Central memory CD8-positive, alpha-beta T cell (primary cell): ENCODE data around the gene PRM1.

Experiments used
- ATAC-seq: fragments of 150-1000 bp; cut with Tn5 transposase; replicated peaks from 2 replicates; pipeline ENCODE4 v1.10.0; 2022; ENCODE audit warnings: mild to moderate bottlenecking, moderate FRiP score, moderate number of reproducible peaks; ENCODE audit not compliant: poor library complexity, severe bottlenecking; ENCODE audit errors: extremely low read depth
- DNase-seq, 2 donors: peaks; one replicate each; pipeline ENCODE4 v3.0.0; 2021; ENCODE audit warnings: low spot score in 2 of 2
- H3K27ac Mint-ChIP-seq: one replicate; pipeline ENCODE4 v1.8.0; 2022; ENCODE audit warnings: low read depth, mild to moderate bottlenecking, moderate library complexity, mixed read lengths
- H3K27me3 Mint-ChIP-seq: one replicate; pipeline ENCODE4 v1.8.0; 2022; ENCODE audit warnings: mixed read lengths
- H3K36me3 Mint-ChIP-seq: one replicate; pipeline ENCODE4 v1.8.0; 2022; ENCODE audit warnings: mild to moderate bottlenecking, moderate library complexity, mixed read lengths; ENCODE audit not compliant: insufficient read depth
- H3K4me1 Mint-ChIP-seq: one replicate; pipeline ENCODE4 v1.8.0; 2022; ENCODE audit warnings: mixed read lengths
- H3K4me3 Mint-ChIP-seq: one replicate; pipeline ENCODE4 v1.8.0; 2022; ENCODE audit warnings: mild to moderate bottlenecking, moderate library complexity, mixed read lengths
- H3K9me3 Mint-ChIP-seq: one replicate; pipeline ENCODE4 v1.8.0; 2022; ENCODE audit warnings: mixed read lengths

Gene PRM1

GRCh38 chr16:11280616-11281522 lies at the start of gene PRM1:
Gene PRM1, minus strand, starts transcription at chr16:11281330. Its CDS starts 92 bp downstream, at chr16:11281238.
- Mint-ChIP-seq H3K4me1 (no peaks in the 10 kb centered on the region), H3K27ac (no peak within 1 kb of the TSS), H3K4me3 (no peak within 1 kb of the TSS), H3K9me3 (no peaks in the 10 kb centered on the region), H3K36me3 (no peaks in the 10 kb centered on the region), H3K27me3 (peaks cover 11% of the 10 kb centered on the region)
- ATAC-seq = no peak
- no peak for DNase-seq

GRCh38 chr16:11330526-11331237 lies 49.6 kb upstream of the PRM1 start:
- DNase-seq (no peak), ATAC-seq (no peak)
- no peaks in the 10 kb centered on the region for H3K9me3 Mint-ChIP-seq
- H3K36me3 Mint-ChIP-seq = peaks cover 2% of the 10 kb centered on the region
- H3K27ac Mint-ChIP-seq = no peak overlapping the region
- H3K27me3 Mint-ChIP-seq = peaks cover 44% of the 10 kb centered on the region
- H3K4me3 Mint-ChIP-seq = no peak overlapping the region
- H3K4me1 Mint-ChIP-seq = peaks cover 26% of the 10 kb centered on the region

GRCh38 chr16:11329891-11330290 lies 48.8 kb upstream of the PRM1 start:
- no peak for ATAC-seq
- no peak for DNase-seq
- H3K4me1 Mint-ChIP-seq = peaks cover 33% of the 10 kb centered on the region
- H3K4me3 Mint-ChIP-seq = no peak overlapping the region
- no peak overlapping the region for H3K27ac Mint-ChIP-seq
- no peaks in the 10 kb centered on the region for H3K9me3 Mint-ChIP-seq
- peaks cover 44% of the 10 kb centered on the region for H3K27me3 Mint-ChIP-seq
- peaks cover 2% of the 10 kb centered on the region for H3K36me3 Mint-ChIP-seq

GRCh38 chr16:11329071-11329491 lies 48.0 kb upstream of the PRM1 start:
- H3K36me3 Mint-ChIP-seq = peaks cover 2% of the 10 kb centered on the region
- H3K9me3 Mint-ChIP-seq = no peaks in the 10 kb centered on the region
- peak overlapping the region; percentile 70 for H3K27ac Mint-ChIP-seq
- no peak for ATAC-seq
- peaks cover 36% of the 10 kb centered on the region for H3K27me3 Mint-ChIP-seq
- H3K4me3 Mint-ChIP-seq = peak overlapping the region; percentile 65
- H3K4me1 Mint-ChIP-seq = peaks cover 36% of the 10 kb centered on the region
- DNase-seq = no peak

- H3K9me3 Mint-ChIP-seq = no peaks in the 10 kb centered on the region
- H3K4me1 Mint-ChIP-seq = peaks cover 36% of the 10 kb centered on the region
- peaks cover 29% of the 10 kb centered on the region for H3K27me3 Mint-ChIP-seq
- peaks cover 2% of the 10 kb centered on the region for H3K36me3 Mint-ChIP-seq
- no peak for DNase-seq
- ATAC-seq = peak; percentile 76
- peak overlapping the region; percentile 70 for H3K27ac Mint-ChIP-seq
- peak overlapping the region; percentile 65 for H3K4me3 Mint-ChIP-seq
Measured at GRCh38 chr16:11328172-11329070, 47.3 kb upstream of the PRM1 start.

GRCh38 chr16:11327277-11328171 lies 46.4 kb upstream of the PRM1 start:
- H3K4me1 Mint-ChIP-seq = peaks cover 36% of the 10 kb centered on the region

GRCh38 chr16:11326737-11327276 lies 45.7 kb upstream of the PRM1 start:
- Mint-ChIP-seq H3K36me3 (peaks cover 2% of the 10 kb centered on the region), H3K27me3 (peaks cover 20% of the 10 kb centered on the region), H3K9me3 (no peaks in the 10 kb centered on the region), H3K27ac (peak overlapping the region; percentile 27), H3K4me1 (peaks cover 36% of the 10 kb centered on the region), H3K4me3 (peak overlapping the region; percentile 65)
- DNase-seq = no peak
- ATAC-seq = no peak

More at GRCh38 chr16:11327277-11328171, 46.4 kb upstream of the PRM1 start:
- H3K4me3 Mint-ChIP-seq = peak overlapping the region; percentile 65
- H3K27ac Mint-ChIP-seq = peak overlapping the region; percentile 70
- no peaks in the 10 kb centered on the region for H3K9me3 Mint-ChIP-seq
- H3K36me3 Mint-ChIP-seq = peaks cover 2% of the 10 kb centered on the region
- no peak for DNase-seq
- H3K27me3 Mint-ChIP-seq = peaks cover 20% of the 10 kb centered on the region
- peak; percentile 44 for ATAC-seq

GRCh38 chr16:11326084-11326736 lies 45.1 kb upstream of the PRM1 start:
- DNase-seq (no peak), ATAC-seq (no peak)
- peaks cover 2% of the 10 kb centered on the region for H3K36me3 Mint-ChIP-seq
- H3K9me3 Mint-ChIP-seq = no peaks in the 10 kb centered on the region
- no peak overlapping the region for H3K27ac Mint-ChIP-seq
- H3K4me3 Mint-ChIP-seq = no peak overlapping the region
- peaks cover 20% of the 10 kb centered on the region for H3K27me3 Mint-ChIP-seq
- H3K4me1 Mint-ChIP-seq = peaks cover 36% of the 10 kb centered on the region

- Mint-ChIP-seq H3K27me3 (peaks cover 20% of the 10 kb centered on the region), H3K4me1 (peaks cover 36% of the 10 kb centered on the region), H3K4me3 (no peak overlapping the region), H3K9me3 (no peaks in the 10 kb centered on the region), H3K36me3 (peaks cover 2% of the 10 kb centered on the region), H3K27ac (no peak overlapping the region)
- ATAC-seq (no peak), DNase-seq (no peak)
Measured at GRCh38 chr16:11325404-11326083, 44.4 kb upstream of the PRM1 start.

GRCh38 chr16:11323551-11324336 lies 42.6 kb upstream of the PRM1 start:
- DNase-seq (no peak), ATAC-seq (no peak)
- Mint-ChIP-seq H3K4me3 (no peak overlapping the region), H3K27me3 (peaks cover 20% of the 10 kb centered on the region), H3K9me3 (no peaks in the 10 kb centered on the region), H3K36me3 (peaks cover 2% of the 10 kb centered on the region), H3K4me1 (peaks cover 32% of the 10 kb centered on the region), H3K27ac (no peak overlapping the region)
